Ectodermal cell (in vitro differentiated cells): Measurements from ENCODE around the gene C14orf180.

Source experiments
- H3K27ac ChIP-seq: 2 replicates; pipeline ENCODE4 v1.7.0; 2013; ENCODE audit warnings: mild to moderate bottlenecking, low read depth, low read length; ENCODE audit not compliant: insufficient read depth, poor library complexity, severe bottlenecking
- H3K27me3 ChIP-seq: 2 replicates; pipeline ENCODE4 v1.7.0; 2013; ENCODE audit warnings: mild to moderate bottlenecking, low read length; ENCODE audit not compliant: insufficient read depth, control insufficient read depth, poor library complexity, severe bottlenecking
- H3K36me3 ChIP-seq: one replicate; pipeline ENCODE4 v1.7.0; 2013; ENCODE audit warnings: low read length; ENCODE audit not compliant: control insufficient read depth, insufficient read depth
- H3K4me1 ChIP-seq: one replicate; pipeline ENCODE4 v1.7.0; 2013; ENCODE audit warnings: low read length; ENCODE audit not compliant: control insufficient read depth, insufficient read depth
- H3K4me3 ChIP-seq: 2 replicates; pipeline ENCODE4 v1.7.0; 2013; ENCODE audit warnings: low read depth, low read length, control low read depth; ENCODE audit not compliant: insufficient read depth
- H3K9me3 ChIP-seq: 2 replicates; pipeline ENCODE4 v1.7.0; 2013; ENCODE audit warnings: mild to moderate bottlenecking, low read length, moderate library complexity; ENCODE audit not compliant: control insufficient read depth
- WGBS, 2 experiments: methylation state at CpG; one replicate each; pipeline ENCODE4 v1.1.7; 2013; ENCODE audit warnings: missing lambda C conversion rate in 2 of 2; 5-methylcytosine and 5-hydroxymethylcytosine counted together

The C14orf180 gene

DNA sequence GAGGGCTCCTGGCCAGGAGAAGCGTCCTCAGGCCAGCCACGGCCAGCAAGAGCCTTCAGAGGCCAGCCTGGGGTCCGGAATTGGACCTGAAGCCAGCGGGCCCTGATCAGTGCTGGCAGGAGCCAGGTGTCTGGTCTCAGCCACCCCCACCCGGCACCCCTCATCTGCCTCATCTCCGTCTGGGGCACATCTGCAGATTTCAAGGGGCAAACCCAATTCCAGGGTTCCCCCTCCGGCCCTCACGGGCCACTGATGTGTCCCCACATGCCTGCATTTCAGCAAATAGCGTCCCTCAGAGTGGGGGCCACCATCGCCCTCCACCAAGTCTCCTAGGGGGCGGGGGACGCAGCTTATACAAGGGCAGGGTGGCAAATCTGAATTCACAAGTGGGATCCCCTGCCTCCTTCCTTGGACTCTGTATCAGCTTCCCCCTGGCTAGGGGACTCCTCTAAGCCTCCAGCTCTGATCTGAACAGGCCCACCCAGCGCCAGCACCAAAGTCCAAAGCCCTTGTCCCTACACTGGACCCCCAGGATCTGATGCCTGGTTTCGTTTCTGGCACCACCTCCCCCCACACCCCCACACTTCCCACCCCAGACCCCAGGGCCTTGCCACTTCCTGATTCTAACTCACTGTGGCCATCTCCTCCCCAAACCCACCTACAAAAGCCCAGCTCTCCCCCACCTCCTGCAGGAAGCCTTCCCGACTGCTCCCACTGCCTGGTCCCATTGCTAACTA lies 14.9 kb downstream of the C14orf180 start:
- no peaks in the 10 kb centered on the region for H3K27me3 ChIP-seq
- H3K4me1 ChIP-seq = no peaks in the 10 kb centered on the region
- no peak overlapping the region for H3K27ac ChIP-seq
- no peaks in the 10 kb centered on the region for H3K36me3 ChIP-seq
- no peak overlapping the region for H3K4me3 ChIP-seq
- 94% methylated on average over 15 of the region's 15 CpGs for WGBS, 2 experiments
- no peaks in the 10 kb centered on the region for H3K9me3 ChIP-seq

DNA sequence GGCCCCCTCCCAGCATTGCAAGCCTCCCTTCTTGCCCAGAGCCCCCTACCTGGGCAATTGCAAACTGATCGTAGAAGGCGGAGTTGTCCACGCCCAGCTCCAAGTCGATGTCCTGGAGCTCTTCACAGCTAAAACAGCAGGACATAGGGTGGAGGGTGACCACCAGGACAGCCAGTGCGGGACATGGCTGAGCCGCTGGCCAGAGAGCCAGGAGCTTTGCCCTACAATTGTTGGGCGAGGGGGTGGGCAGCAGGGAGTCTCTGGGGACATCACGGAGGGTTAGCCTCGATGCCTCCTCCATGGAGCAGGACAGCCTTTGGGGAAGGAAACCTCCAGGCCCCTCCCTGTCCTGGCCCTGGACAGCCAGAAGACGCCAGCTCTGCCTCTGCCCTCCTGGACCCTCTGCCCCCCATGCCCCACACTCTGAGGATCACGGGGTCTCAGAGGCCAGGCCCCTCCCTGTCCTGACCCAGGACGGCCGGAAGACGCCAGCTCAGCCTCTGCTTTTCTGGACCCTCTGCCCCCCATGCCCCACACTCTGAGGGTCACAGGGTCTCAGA lies 15.6 kb downstream of the C14orf180 start:
- no peak overlapping the region for H3K4me3 ChIP-seq
- 90 to 91% methylated on average over 14 of the region's 14 CpGs for WGBS, 2 experiments
- no peaks in the 10 kb centered on the region for H3K27me3 ChIP-seq
- no peaks in the 10 kb centered on the region for H3K36me3 ChIP-seq
- H3K4me1 ChIP-seq = peaks cover 6% of the 10 kb centered on the region
- H3K27ac ChIP-seq = no peak overlapping the region
- no peaks in the 10 kb centered on the region for H3K9me3 ChIP-seq

DNA sequence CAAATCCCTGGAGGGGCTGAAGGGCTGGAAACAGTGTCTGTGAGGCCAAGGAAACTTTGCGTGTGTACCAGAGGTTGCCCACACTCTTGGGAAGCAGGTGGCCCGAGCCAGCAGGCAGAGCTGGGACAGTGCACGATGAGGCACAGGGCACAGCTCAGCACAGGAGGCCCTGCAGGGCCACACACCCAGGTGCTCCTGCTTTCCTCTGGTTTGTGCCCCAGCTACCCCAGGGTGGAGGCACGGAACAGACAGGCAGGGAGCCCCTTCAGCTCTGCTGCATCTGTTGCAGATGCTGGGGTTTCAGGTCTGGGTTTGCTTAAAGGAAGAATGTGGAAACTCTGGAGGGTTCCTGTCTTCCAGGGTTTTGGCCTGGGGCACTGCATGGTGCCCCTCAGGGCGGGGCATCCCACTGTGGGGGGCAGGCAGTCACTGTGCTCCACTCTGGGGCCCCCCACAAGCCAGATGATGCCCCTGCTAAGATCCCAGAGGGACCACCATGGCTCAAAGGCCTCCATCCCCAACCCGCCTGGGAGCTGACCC lies 16.4 kb downstream of the C14orf180 start:
- 90 to 95% methylated on average over 6 of the region's 6 CpGs for WGBS, 2 experiments
- no peaks in the 10 kb centered on the region for H3K27me3 ChIP-seq
- no peaks in the 10 kb centered on the region for H3K36me3 ChIP-seq
- no peaks in the 10 kb centered on the region for H3K9me3 ChIP-seq
- H3K27ac ChIP-seq = no peak overlapping the region
- H3K4me3 ChIP-seq = no peak overlapping the region
- peaks cover 6% of the 10 kb centered on the region for H3K4me1 ChIP-seq

- no peaks in the 10 kb centered on the region for H3K27me3 ChIP-seq
- WGBS, 2 experiments = 94 to 97% methylated on average over 11 of the region's 11 CpGs
- no peaks in the 10 kb centered on the region for H3K9me3 ChIP-seq
- no peak overlapping the region for H3K4me3 ChIP-seq
- peaks cover 6% of the 10 kb centered on the region for H3K4me1 ChIP-seq
- no peak overlapping the region for H3K27ac ChIP-seq
- H3K36me3 ChIP-seq = no peaks in the 10 kb centered on the region
Measured at GRCh38 chr14:104596451-104596918, 16.9 kb downstream of the C14orf180 start.

DNA sequence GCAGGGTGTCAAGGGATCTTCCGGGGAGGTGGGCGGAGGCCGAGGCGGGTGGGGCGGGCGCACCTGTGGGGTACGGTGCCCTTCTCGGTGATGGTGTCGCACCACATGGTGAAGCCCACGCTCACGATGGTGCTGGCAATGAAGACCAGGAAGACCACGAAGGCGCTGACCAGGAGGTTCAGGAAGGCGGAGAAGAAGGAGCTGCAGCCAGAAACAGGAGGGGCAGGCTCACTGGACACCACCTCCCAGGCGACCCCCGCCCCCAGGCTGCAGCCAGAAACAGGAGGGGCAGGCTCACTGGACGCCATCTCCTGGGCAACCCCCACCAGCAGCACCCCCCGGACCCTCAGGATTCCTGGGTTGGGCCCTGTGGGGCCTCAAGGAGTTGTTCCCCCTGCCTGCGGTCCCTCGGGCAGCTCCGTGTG lies 17.4 kb downstream of the C14orf180 start:
- Histone ChIP-seq H3K27me3 (no peaks in the 10 kb centered on the region), H3K9me3 (no peaks in the 10 kb centered on the region), H3K4me1 (peaks cover 6% of the 10 kb centered on the region), H3K4me3 (no peak overlapping the region), H3K27ac (no peak overlapping the region), H3K36me3 (no peaks in the 10 kb centered on the region)
- 96% methylated on average over 21 of the region's 21 CpGs for WGBS, 2 experiments

DNA sequence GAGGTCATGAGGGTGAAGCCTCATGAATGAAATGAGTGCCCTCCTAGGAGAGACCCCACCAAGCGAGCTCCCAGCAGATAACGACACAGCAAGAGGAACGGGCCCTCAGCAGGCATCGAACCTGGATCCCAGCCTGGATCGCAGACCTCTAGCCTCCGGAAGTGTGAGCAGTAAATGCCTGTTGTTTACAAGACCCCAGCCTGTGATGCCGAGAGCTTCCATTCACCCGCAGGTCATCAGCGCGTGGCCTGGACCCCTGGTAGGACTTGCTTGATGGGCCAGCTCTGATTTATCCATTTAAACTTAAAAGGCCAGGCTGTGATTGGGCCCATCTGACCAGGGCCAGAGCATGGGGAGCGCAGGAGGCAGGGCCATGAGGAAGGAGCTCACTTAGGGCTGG lies 18.0 kb downstream of the C14orf180 start:
- no peaks in the 10 kb centered on the region for H3K36me3 ChIP-seq

DNA sequence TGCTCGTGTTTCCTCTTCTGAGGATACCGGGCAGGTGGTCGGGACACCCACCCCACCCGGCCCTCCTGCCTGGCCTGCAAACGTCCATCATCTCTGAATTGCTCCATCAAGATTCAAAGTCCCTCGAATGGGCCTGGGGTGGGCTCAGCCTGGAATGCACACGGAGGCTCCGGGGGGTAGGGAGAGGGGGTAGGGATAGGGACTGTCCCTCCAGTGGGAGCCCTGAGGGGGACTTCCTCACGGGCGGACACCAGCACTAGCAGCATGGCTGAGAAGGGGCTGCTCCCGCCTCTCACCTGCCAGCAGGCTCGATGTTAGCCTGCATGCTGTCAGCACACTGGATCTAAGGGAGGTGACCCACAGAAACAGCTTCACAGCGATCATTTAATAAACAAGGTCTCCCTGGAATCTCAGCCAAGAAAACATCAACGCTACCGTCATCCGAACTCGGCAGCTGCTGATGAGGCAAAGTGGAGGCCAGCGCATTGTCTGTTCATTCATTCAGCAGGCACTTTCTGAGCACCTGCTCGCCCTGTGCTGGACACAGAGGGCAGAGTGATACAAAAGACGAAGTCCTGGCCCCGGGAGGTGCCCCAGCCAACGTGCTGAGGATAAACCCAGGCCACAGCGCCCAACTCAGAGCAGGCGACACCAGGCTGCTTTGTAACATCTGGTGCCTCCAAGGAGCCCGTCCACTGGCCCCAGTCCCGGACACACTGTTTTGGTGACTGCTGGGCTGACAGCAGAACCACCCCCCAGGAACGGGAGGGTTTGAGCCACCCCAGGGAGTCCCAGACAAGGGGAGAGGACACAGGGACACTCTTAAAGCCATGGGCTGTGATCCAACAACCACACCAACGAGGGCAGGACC lies 18.7 kb downstream of the C14orf180 start:
- H3K4me1 ChIP-seq = peaks cover 6% of the 10 kb centered on the region
- no peaks in the 10 kb centered on the region for H3K9me3 ChIP-seq
- H3K36me3 ChIP-seq = no peaks in the 10 kb centered on the region
- peaks cover 3% of the 10 kb centered on the region for H3K27me3 ChIP-seq
- WGBS, 2 experiments = 89% methylated on average over 28 of the region's 28 CpGs
- no peak overlapping the region for H3K4me3 ChIP-seq
- H3K27ac ChIP-seq = no peak overlapping the region

More for the DNA sequence above, 18.0 kb downstream of the C14orf180 start:
- no peaks in the 10 kb centered on the region for H3K27me3 ChIP-seq
- no peak overlapping the region for H3K27ac ChIP-seq
- H3K9me3 ChIP-seq = no peaks in the 10 kb centered on the region
- peaks cover 6% of the 10 kb centered on the region for H3K4me1 ChIP-seq
- no peak overlapping the region for H3K4me3 ChIP-seq
- 93 to 94% methylated on average over 11 of the region's 11 CpGs for WGBS, 2 experiments

DNA sequence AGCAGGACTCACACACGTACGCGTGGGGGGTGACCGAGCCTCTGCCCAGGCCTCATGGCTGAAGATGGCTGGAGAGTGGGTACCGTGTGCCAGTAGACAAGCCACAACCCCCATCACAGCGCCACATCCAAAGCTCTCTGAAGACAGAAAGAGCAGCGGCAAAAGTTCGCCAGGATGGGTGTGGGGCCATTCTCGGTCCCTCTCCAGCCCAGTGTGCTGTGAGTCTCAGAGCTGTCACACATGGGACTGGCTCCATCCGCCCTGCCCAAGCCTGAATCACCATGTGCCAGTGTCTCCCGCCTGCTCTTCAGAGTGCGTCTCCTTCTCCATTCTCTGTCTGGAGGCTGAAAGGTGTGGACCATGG lies 19.3 kb downstream of the C14orf180 start:
- Histone ChIP-seq H3K27ac (no peak overlapping the region), H3K4me1 (peaks cover 8% of the 10 kb centered on the region), H3K36me3 (no peaks in the 10 kb centered on the region), H3K9me3 (no peaks in the 10 kb centered on the region), H3K27me3 (peaks cover 8% of the 10 kb centered on the region), H3K4me3 (no peak overlapping the region)
- WGBS, 2 experiments = 95% methylated on average over 12 of the region's 12 CpGs

DNA sequence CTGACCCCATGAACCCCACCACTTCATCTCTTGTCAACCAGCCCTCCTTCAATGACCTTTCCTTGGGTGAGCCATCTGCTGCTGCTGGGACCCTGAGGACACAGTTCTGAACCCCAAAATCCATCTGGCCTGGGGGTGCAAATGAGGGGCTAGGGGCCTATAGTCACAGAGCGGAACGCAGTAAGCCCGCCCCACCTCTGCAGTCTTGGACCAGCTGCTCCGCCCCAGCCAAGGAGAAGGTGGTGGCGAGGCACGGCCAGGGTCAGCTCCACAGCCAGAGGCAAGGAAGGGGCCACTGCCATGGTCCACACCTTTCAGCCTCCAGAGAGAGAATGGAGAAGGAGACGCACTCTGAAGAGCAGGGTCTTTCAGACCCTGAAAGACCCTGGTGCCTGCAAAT lies 19.9 kb downstream of the C14orf180 start:
- peaks cover 13% of the 10 kb centered on the region for H3K27me3 ChIP-seq
- WGBS, 2 experiments = 95% methylated on average over 7 of the region's 7 CpGs

GRCh38 chr14:104600141-104600643 lies 20.6 kb downstream of the C14orf180 start:
- peaks cover 20% of the 10 kb centered on the region for H3K27me3 ChIP-seq
- H3K4me1 ChIP-seq = peaks cover 14% of the 10 kb centered on the region
- no peak overlapping the region for H3K27ac ChIP-seq
- no peaks in the 10 kb centered on the region for H3K36me3 ChIP-seq
- WGBS, 2 experiments = 42 to 48% methylated on average over 14 of the region's 14 CpGs
- H3K4me3 ChIP-seq = no peak overlapping the region
- H3K9me3 ChIP-seq = no peaks in the 10 kb centered on the region

More for the DNA sequence above, 19.9 kb downstream of the C14orf180 start:
- peaks cover 12% of the 10 kb centered on the region for H3K4me1 ChIP-seq
- H3K27ac ChIP-seq = no peak overlapping the region
- no peak overlapping the region for H3K4me3 ChIP-seq
- no peaks in the 10 kb centered on the region for H3K9me3 ChIP-seq
- no peaks in the 10 kb centered on the region for H3K36me3 ChIP-seq
